ENCODE measurements around the gene CR1. TPM values are rescaled to one million over a fixed set of nuclear protein-coding genes. Genes with fewer than 3 reads are reported as not detected.

Gene CR1
- total and polyA plus RNA-seq, 9 of the 15 experiments (the other 6 are each of a cell fraction or from before 2014, with no cell fraction given) = 0.07 to 0.47 (median 0.18) TPM

GRCh38 chr1:207519505-207520399 is 23.8 kb downstream of the CR1 start (continued):
- TF ChIP-seq ZBTB26 (CRISPR knock-in tag; IDR thresholded peaks at IDR 0.05) (no peak), ZNF354B (CRISPR knock-in tag; IDR thresholded peaks at IDR 0.05) (no peak), ZFX (CRISPR knock-in tag; IDR thresholded peaks at IDR 0.05) (no peak), THAP7 (CRISPR knock-in tag; IDR thresholded peaks at IDR 0.05) (no peak), ZNF146 (CRISPR knock-in tag; IDR thresholded peaks at IDR 0.05; ENCODE audit: unreplicated experiment) (no peak), EHMT2 (IDR thresholded peaks at IDR 0.05) (no peak; the same call in 1 of the 2 replicates), XRCC4 (IDR thresholded peaks at IDR 0.05; ENCODE audit: extremely low read depth, insufficient read depth, insufficient read length) (no peak), ZNF609 (CRISPR knock-in tag; IDR thresholded peaks at IDR 0.05; ENCODE audit: borderline replicate concordance) (0 out of 2 replicates have a peak, but pooled peaks have one; percentile 44), SRSF9 (IDR thresholded peaks at IDR 0.05; ENCODE audit: borderline replicate concordance, low read depth, low read length) (no peak), ELF1 (tag; IDR thresholded peaks at IDR 0.05) (no peak), ZNF592 (IDR thresholded peaks at IDR 0.05) (peak; percentile 78), ZC3H11A (IDR thresholded peaks at IDR 0.05; ENCODE audit: low read depth, low read length) (no peak), FOXJ2 (tag; IDR thresholded peaks at IDR 0.05) (no peak), ZNF764 (CRISPR knock-in tag; IDR thresholded peaks at IDR 0.05; ENCODE audit: low read depth) (no peak), ETV6 (IDR thresholded peaks at IDR 0.05; ENCODE audit: borderline replicate concordance in 1 of 2, low read depth in 2 of 2, low read length in 1 of 2) (no peak), ETV6 (CRISPR knock-in tag; IDR thresholded peaks at IDR 0.05; ENCODE audit: borderline replicate concordance) (no peak), TAF7 (tag; IDR thresholded peaks at IDR 0.05) (no peak)
